SKM-1 (cell line): ENCODE measurements around the gene TYK2.
"Not testable (repeated sequence)": the region's sequence is repeated elsewhere in the genome, so short reads cannot be mapped to it uniquely, and the experiment has no call there.

Source experiments
- DNase-seq: peaks from one replicate; lab custom pipeline; 2025; ENCODE audit not compliant: unreplicated experiment; lab: John Stamatoyannopoulos, UW

TYK2 gene

GRCh38 chr19:10380313-10381102 is at the start of gene TYK2:
Gene TYK2, minus strand, starts transcription at chr19:10380572. Its CDS starts 2,166 bp downstream, at chr19:10378406.
- peak; percentile 97 for DNase-seq

GRCh38 chr19:10428996-10429381 is 48.6 kb upstream of the TYK2 start:
- DNase-seq = no peak

- DNase-seq = no peak
These were observed 46.8 kb upstream of the TYK2 start for GRCh38 chr19:10427169-10427568.

GRCh38 chr19:10424011-10424637 is 43.8 kb upstream of the TYK2 start:
- no peak for DNase-seq

- DNase-seq = no peak
These were observed 42.5 kb upstream of the TYK2 start for GRCh38 chr19:10422846-10423245.

- DNase-seq = no peak
These were observed 41.7 kb upstream of the TYK2 start for GRCh38 chr19:10422046-10422461.

- DNase-seq = no peak
These were observed 41.1 kb upstream of the TYK2 start for GRCh38 chr19:10421240-10422045.

GRCh38 chr19:10420444-10421239 is 40.3 kb upstream of the TYK2 start, which contains the start of gene PDE4A:
Gene PDE4A, plus strand, starts transcription at chr19:10420538. Its CDS starts 227 bp downstream, at chr19:10420765.
- DNase-seq = no peak

- no peak for DNase-seq
These were observed 39.5 kb upstream of the TYK2 start for GRCh38 chr19:10419646-10420443.

GRCh38 chr19:10419200-10419645 is 38.9 kb upstream of the TYK2 start:
- no peak for DNase-seq

GRCh38 chr19:10418485-10419199 is 38.3 kb upstream of the TYK2 start:
- DNase-seq = no peak

- no peak for DNase-seq
These were observed 37.8 kb upstream of the TYK2 start for GRCh38 chr19:10418235-10418484.

- DNase-seq = no peak
These were observed 37.3 kb upstream of the TYK2 start for GRCh38 chr19:10417541-10418234.

GRCh38 chr19:10416380-10417257 is 36.2 kb upstream of the TYK2 start:
- peak; percentile 94 for DNase-seq

- no peak for DNase-seq
These were observed 35.7 kb upstream of the TYK2 start for GRCh38 chr19:10416083-10416379.

- no peak for DNase-seq
These were observed 32.0 kb upstream of the TYK2 start for GRCh38 chr19:10412257-10412977.

GRCh38 chr19:10411224-10411623 is 30.9 kb upstream of the TYK2 start:
- not testable (repeated sequence) for DNase-seq
